Esophagus squamous epithelium (tissue), 5 donors: ENCODE results near the gene MRPS11. TPM values are rescaled to one million over a fixed set of nuclear protein-coding genes. Genes with fewer than 3 reads are reported as not detected.

Experiments used
- DNase-seq: peaks from one replicate; lab custom pipeline; 2025; lab: John Stamatoyannopoulos, UW
- H3K27ac ChIP-seq, 4 donors: fragments of 200-600 bp; sonication (generic); one replicate each; pipeline ENCODE4 v1.5.1; 2016 to 2019; ENCODE audit warnings: mild to moderate bottlenecking in 1 of 4
- H3K27me3 ChIP-seq, 4 donors: fragments of 200-600 bp; sonication (generic); 1 replicate in 3 of 4; 2 replicates in 1 of 4; pipeline versions ENCODE4 v1.5.1 to v1.6.0; 2017 to 2021; ENCODE audit warnings: antibody characterized with exemption in 1 of 4
- H3K36me3 ChIP-seq, 3 donors: fragments of 200-600 bp; sonication (generic); one replicate each; pipeline ENCODE4 v1.5.1; 2016 to 2019
- H3K4me1 ChIP-seq, 3 donors: fragments of 200-600 bp; sonication (generic); one replicate each; pipeline ENCODE4 v1.5.1; 2017 to 2019
- H3K4me3 ChIP-seq, 4 donors: fragments of 200-600 bp; sonication (generic); 1 replicate in 3 of 4; 2 replicates in 1 of 4; pipeline ENCODE4 v1.5.1; 2016 to 2019; ENCODE audit warnings: mild to moderate bottlenecking in 2 of 4, moderate library complexity in 1 of 4
- H3K9me3 ChIP-seq, 3 donors: fragments of 200-600 bp; sonication (generic); one replicate each; pipeline ENCODE4 v1.5.1; 2016 to 2019
- POLR2A ChIP-seq, 4 donors: fragments of 450-650 bp; IDR thresholded peaks; one replicate each; pipeline ENCODE4 v1.6.1; 2017; ENCODE audit warnings: antibody characterized with exemption in 4 of 4, mild to moderate bottlenecking in 4 of 4, moderate library complexity in 3 of 4
- WGBS, 2 donors: methylation state at CpG; one replicate each; pipeline ENCODE4 v1.1.5; 2018; 5-methylcytosine and 5-hydroxymethylcytosine counted together
- intact Hi-C: fragments of 100-400 bp; cut with DNase I; formaldehyde crosslinking; loops from one replicate; pipeline ENCODE4 v1.15.0; 2022
- total RNA-seq, 4 donors: library from RNA; depleted of rRNA; stranded (reverse); fragments of >200 nt; gene quantifications; one replicate each; pipeline ENCODE4 v1.1.0, GENCODE V29; 2016
- TF ChIP-seq, protein P1 (sequence below), 6 experiments: fragments of 450-650 bp in 4 of 6; fragments of 200-600 bp in 2 of 6; sonication (generic) in 2 of 6; IDR thresholded peaks; one replicate each; pipeline ENCODE4 v1.5.1; 2016 to 2019; ENCODE audit warnings: antibody characterized with exemption in 6 of 6, mild to moderate bottlenecking in 4 of 6, moderate library complexity in 4 of 6
- donor health status: DM: yes; HTN: yes; CAD: no.

Gene MRPS11
- total RNA-seq, 4 donors from 2014 or later, result 19.6 to 49.2 (median 28.0) TPM

DNA sequence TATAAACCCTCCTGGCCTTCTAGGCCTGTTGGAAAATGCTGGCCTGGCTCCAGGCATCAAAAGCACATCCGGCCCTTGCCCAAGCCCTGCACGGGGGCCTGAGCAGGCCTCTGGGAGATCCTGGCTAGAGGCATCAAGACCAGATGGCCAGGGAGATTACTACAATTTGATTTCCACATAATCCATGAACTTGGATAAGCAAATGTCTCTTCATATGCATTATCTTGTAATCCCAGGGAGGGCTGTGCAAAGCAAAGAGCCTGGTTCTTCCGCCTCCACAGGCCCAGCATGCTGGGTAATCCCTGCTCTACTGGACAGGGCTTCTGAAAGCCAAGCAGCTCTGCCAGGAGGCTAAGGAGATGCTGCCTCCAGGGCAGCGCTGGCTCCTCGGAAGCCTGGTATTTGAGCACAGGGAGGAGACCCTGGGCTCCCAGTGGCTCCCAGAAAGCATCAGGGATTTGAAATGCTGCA is 18.5 kb upstream of the MRPS11 start:
- Histone ChIP-seq H3K4me1 (peaks cover 0 to 4% (median 0%) of the 10 kb centered on the region in 3 donors), H3K4me3 (no peak overlapping the region), H3K9me3 (peaks cover 0 to under 1% (median 0%) of the 10 kb centered on the region in 3 donors), H3K36me3 (no peaks in the 10 kb centered on the region), H3K27ac (no peak overlapping the region), H3K27me3 (peaks cover 0 to 14% (median 0%) of the 10 kb centered on the region in 4 donors)
- 77 to 100% methylated on average over 1 to 2 of the region's 5 CpGs for WGBS, 2 donors
- intact Hi-C loops, result no loop called here
- DNase-seq, result no peak
- TF ChIP-seq, protein P1, sequence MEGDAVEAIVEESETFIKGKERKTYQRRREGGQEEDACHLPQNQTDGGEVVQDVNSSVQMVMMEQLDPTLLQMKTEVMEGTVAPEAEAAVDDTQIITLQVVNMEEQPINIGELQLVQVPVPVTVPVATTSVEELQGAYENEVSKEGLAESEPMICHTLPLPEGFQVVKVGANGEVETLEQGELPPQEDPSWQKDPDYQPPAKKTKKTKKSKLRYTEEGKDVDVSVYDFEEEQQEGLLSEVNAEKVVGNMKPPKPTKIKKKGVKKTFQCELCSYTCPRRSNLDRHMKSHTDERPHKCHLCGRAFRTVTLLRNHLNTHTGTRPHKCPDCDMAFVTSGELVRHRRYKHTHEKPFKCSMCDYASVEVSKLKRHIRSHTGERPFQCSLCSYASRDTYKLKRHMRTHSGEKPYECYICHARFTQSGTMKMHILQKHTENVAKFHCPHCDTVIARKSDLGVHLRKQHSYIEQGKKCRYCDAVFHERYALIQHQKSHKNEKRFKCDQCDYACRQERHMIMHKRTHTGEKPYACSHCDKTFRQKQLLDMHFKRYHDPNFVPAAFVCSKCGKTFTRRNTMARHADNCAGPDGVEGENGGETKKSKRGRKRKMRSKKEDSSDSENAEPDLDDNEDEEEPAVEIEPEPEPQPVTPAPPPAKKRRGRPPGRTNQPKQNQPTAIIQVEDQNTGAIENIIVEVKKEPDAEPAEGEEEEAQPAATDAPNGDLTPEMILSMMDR (IDR thresholded peaks at IDR 0.05), result no peak
- TF ChIP-seq POLR2A (IDR thresholded peaks at IDR 0.05), result no peak

GRCh38 chr15:88449581-88449980 is 17.9 kb upstream of the MRPS11 start:
- DNase-seq, result no peak
- Histone ChIP-seq H3K9me3 (no peaks in the 10 kb centered on the region), H3K36me3 (no peaks in the 10 kb centered on the region), H3K4me3 (no peak overlapping the region), H3K4me1 (peaks cover 0 to 7% (median 0%) of the 10 kb centered on the region in 3 donors), H3K27me3 (peaks cover 0 to 14% (median 0%) of the 10 kb centered on the region in 4 donors), H3K27ac (no peak overlapping the region)
- WGBS, 2 donors, result 83 to 94% methylated on average over 5 to 7 of the region's 8 CpGs
- intact Hi-C loops, result no loop called here
- TF ChIP-seq, protein P1 (IDR thresholded peaks at IDR 0.05), result no peak
- TF ChIP-seq POLR2A (IDR thresholded peaks at IDR 0.05), result no peak

GRCh38 chr15:88450125-88450798 is 17.2 kb upstream of the MRPS11 start:
- Histone ChIP-seq H3K36me3 (no peaks in the 10 kb centered on the region), H3K27ac (no peak overlapping the region), H3K9me3 (no peaks in the 10 kb centered on the region), H3K27me3 (peaks cover 0 to 14% (median 0%) of the 10 kb centered on the region in 4 donors), H3K4me3 (no peak overlapping the region), H3K4me1 (peaks cover 0 to 13% (median 0%) of the 10 kb centered on the region in 3 donors)
- intact Hi-C loops, result no loop called here
- DNase-seq, result no peak
- WGBS, 2 donors, result 6 to 20% methylated on average over 2 to 9 of the region's 12 CpGs
- no peak for TF ChIP-seq POLR2A (IDR thresholded peaks at IDR 0.05)
- TF ChIP-seq, protein P1 (IDR thresholded peaks at IDR 0.05), result peak; percentile 11 to 83 (median 52)

GRCh38 chr15:88453651-88454050 is 13.9 kb upstream of the MRPS11 start:
- WGBS, 2 donors, result 30 to 60% methylated on average over 1 of the region's 1 CpG

More at GRCh38 chr15:88453651-88454050, 13.9 kb upstream of the MRPS11 start:
- H3K4me3 ChIP-seq, result no peak overlapping the region
- no peak overlapping the region for H3K27ac ChIP-seq
- intact Hi-C loops, result no loop called here
- peaks cover 0 to 19% (median 0%) of the 10 kb centered on the region in 3 donors for H3K4me1 ChIP-seq
- peaks cover 0 to 13% (median under 1%) of the 10 kb centered on the region in 3 donors for H3K36me3 ChIP-seq
- TF ChIP-seq, protein P1 (IDR thresholded peaks at IDR 0.05), result no peak
- no peak for TF ChIP-seq POLR2A (IDR thresholded peaks at IDR 0.05)
- H3K27me3 ChIP-seq, result peaks cover 0 to 8% (median 0%) of the 10 kb centered on the region in 4 donors
- no peaks in the 10 kb centered on the region for H3K9me3 ChIP-seq
- DNase-seq, result no peak
